HEK293 (cell line): Measurements from ENCODE around the gene SH3RF3.

ENCODE experiments used
- ATF2 ChIP-seq: fragments of 450-650 bp; formaldehyde crosslinking; IDR thresholded peaks from 2 replicates; pipeline ENCODE4 v1.5.1; 2016; ENCODE audit warnings: missing biosample characterization, missing genetic modification characterization, low read depth
- BCL11A ChIP-seq: fragments of 450-650 bp; formaldehyde crosslinking; IDR thresholded peaks from 2 replicates; pipeline ENCODE4 v1.5.1; 2016; ENCODE audit warnings: low read depth, missing biosample characterization, missing genetic modification characterization
- EGR2 ChIP-seq: fragments of 450-650 bp; formaldehyde crosslinking; IDR thresholded peaks from 2 replicates; pipeline ENCODE4 v1.5.1; 2016; ENCODE audit warnings: low read depth, missing biosample characterization, missing genetic modification characterization
- KLF8 ChIP-seq: fragments of 450-650 bp; formaldehyde crosslinking; IDR thresholded peaks from 2 replicates; pipeline ENCODE4 v1.5.1; 2016; ENCODE audit warnings: missing biosample characterization, missing genetic modification characterization
- PRDM4 ChIP-seq: fragments of 450-650 bp; formaldehyde crosslinking; IDR thresholded peaks from 2 replicates; pipeline ENCODE4 v1.5.1; 2017; ENCODE audit warnings: missing biosample characterization, missing genetic modification characterization
- RBAK ChIP-seq: fragments of 450-650 bp; formaldehyde crosslinking; IDR thresholded peaks from 2 replicates; pipeline ENCODE4 v1.5.1; 2016; ENCODE audit warnings: missing biosample characterization, missing genetic modification characterization
- REST ChIP-seq: fragments of 450-650 bp; formaldehyde crosslinking; IDR thresholded peaks from 2 replicates; pipeline ENCODE4 v1.5.1; 2016; ENCODE audit warnings: missing biosample characterization, missing genetic modification characterization
- WT1 ChIP-seq: fragments of 450-650 bp; formaldehyde crosslinking; IDR thresholded peaks from 2 replicates; pipeline ENCODE4 v1.5.1; 2016; ENCODE audit warnings: missing biosample characterization, missing genetic modification characterization
- YY2 ChIP-seq: fragments of 450-650 bp; formaldehyde crosslinking; IDR thresholded peaks from 2 replicates; pipeline ENCODE4 v1.5.1; 2016; ENCODE audit warnings: missing biosample characterization, missing genetic modification characterization
- ZBTB1 ChIP-seq: fragments of 450-650 bp; formaldehyde crosslinking; IDR thresholded peaks from 2 replicates; pipeline ENCODE4 v1.5.1; 2016; ENCODE audit warnings: missing biosample characterization, missing genetic modification characterization
- ZBTB17 ChIP-seq: fragments of 450-650 bp; formaldehyde crosslinking; IDR thresholded peaks from 2 replicates; pipeline ENCODE4 v1.5.1; 2016; ENCODE audit warnings: missing biosample characterization, missing genetic modification characterization
- ZBTB7A ChIP-seq: fragments of 450-650 bp; formaldehyde crosslinking; IDR thresholded peaks from 2 replicates; pipeline ENCODE4 v1.5.1; 2016; ENCODE audit warnings: low read depth, missing biosample characterization, missing genetic modification characterization
- ZFP3 ChIP-seq: fragments of 450-650 bp; formaldehyde crosslinking; IDR thresholded peaks from 2 replicates; pipeline ENCODE4 v1.5.1; 2016; ENCODE audit warnings: low read depth, missing biosample characterization, missing genetic modification characterization
- ZIC2 ChIP-seq: fragments of 450-650 bp; formaldehyde crosslinking; IDR thresholded peaks from 2 replicates; pipeline ENCODE4 v1.5.1; 2016; ENCODE audit warnings: missing biosample characterization, missing genetic modification characterization
- ZNF140 ChIP-seq: fragments of 450-650 bp; formaldehyde crosslinking; IDR thresholded peaks from 2 replicates; pipeline ENCODE4 v1.5.1; 2016; ENCODE audit warnings: missing biosample characterization, missing genetic modification characterization
- ZNF148 ChIP-seq: fragments of 450-650 bp; formaldehyde crosslinking; IDR thresholded peaks from 2 replicates; pipeline ENCODE4 v1.5.0; 2017; ENCODE audit warnings: missing biosample characterization, missing genetic modification characterization, borderline replicate concordance
- ZNF19 ChIP-seq: fragments of 450-650 bp; formaldehyde crosslinking; IDR thresholded peaks from 2 replicates; pipeline ENCODE4; 2016; ENCODE audit warnings: missing biosample characterization, missing genetic modification characterization, low read depth
- ZNF202 ChIP-seq: fragments of 450-650 bp; formaldehyde crosslinking; IDR thresholded peaks from 2 replicates; pipeline ENCODE4 v1.5.1; 2016; ENCODE audit warnings: missing biosample characterization, missing genetic modification characterization, borderline replicate concordance
- ZNF221 ChIP-seq: fragments of 450-650 bp; formaldehyde crosslinking; IDR thresholded peaks from 2 replicates; pipeline ENCODE4 v1.5.1; 2017; ENCODE audit warnings: missing biosample characterization, missing genetic modification characterization, borderline replicate concordance
- ZNF223 ChIP-seq: fragments of 450-650 bp; formaldehyde crosslinking; IDR thresholded peaks from 2 replicates; pipeline ENCODE4 v1.5.1; 2016; ENCODE audit warnings: missing biosample characterization, missing genetic modification characterization
- ZNF274 ChIP-seq, 2 experiments: fragments of 200-500 bp in 1 of 2; fragments of 450-650 bp in 1 of 2; sonication (Bioruptor generic) in 1 of 2; formaldehyde crosslinking in 1 of 2; IDR thresholded peaks; 2 replicates each; pipeline versions ENCODE4 v1.5.1 to v1.6.1; 2014 to 2016; ENCODE audit warnings: borderline replicate concordance in 1 of 2, inconsistent platforms in 1 of 2, low read length in 1 of 2, missing biosample characterization in 1 of 2, missing genetic modification characterization in 1 of 2
- ZNF404 ChIP-seq: fragments of 450-650 bp; formaldehyde crosslinking; IDR thresholded peaks from 2 replicates; pipeline ENCODE4 v1.5.1; 2017; ENCODE audit warnings: missing biosample characterization, missing genetic modification characterization
- ZNF423 ChIP-seq: fragments of 450-650 bp; formaldehyde crosslinking; IDR thresholded peaks from 2 replicates; pipeline ENCODE4 v1.5.1; 2016; ENCODE audit warnings: missing biosample characterization, missing genetic modification characterization
- ZNF510 ChIP-seq: fragments of 450-650 bp; formaldehyde crosslinking; IDR thresholded peaks from 2 replicates; pipeline ENCODE4 v1.5.1; 2018; ENCODE audit warnings: mild to moderate bottlenecking, missing genetic modification characterization, missing biosample characterization; ENCODE audit not compliant: insufficient replicate concordance
- ZNF544 ChIP-seq: fragments of 450-650 bp; formaldehyde crosslinking; IDR thresholded peaks from 2 replicates; pipeline ENCODE4 v1.5.0; 2017; ENCODE audit warnings: missing biosample characterization, missing genetic modification characterization
- ZNF623 ChIP-seq: fragments of 450-650 bp; formaldehyde crosslinking; IDR thresholded peaks from 2 replicates; pipeline ENCODE4 v1.5.1; 2016; ENCODE audit warnings: missing biosample characterization, missing genetic modification characterization
- ZNF670 ChIP-seq: fragments of 450-650 bp; formaldehyde crosslinking; IDR thresholded peaks from 2 replicates; pipeline ENCODE4 v1.5.1; 2016; ENCODE audit warnings: missing biosample characterization, missing genetic modification characterization, low read depth
- ZNF704 ChIP-seq: fragments of 450-650 bp; formaldehyde crosslinking; IDR thresholded peaks from 2 replicates; pipeline ENCODE4 v1.5.1; 2016; ENCODE audit warnings: missing biosample characterization, missing genetic modification characterization
- ZNF76 ChIP-seq: fragments of 450-650 bp; formaldehyde crosslinking; IDR thresholded peaks from 2 replicates; pipeline ENCODE4; 2016; ENCODE audit warnings: low read depth, missing biosample characterization, missing genetic modification characterization, borderline replicate concordance

SH3RF3 gene

GRCh38 chr2:109123586-109124201, 5.3 kb upstream of the SH3RF3 start (continued):
- TF ChIP-seq ZNF148 (tag by site-specific recombination) (no peak), ZNF140 (peak; percentile 73), ZNF510 (peak; percentile 56), ZNF221 (tag by site-specific recombination) (no peak), ZBTB7A (tag by site-specific recombination) (no peak), EGR2 (no peak), ZNF223 (tag by site-specific recombination) (no peak), BCL11A (tag by site-specific recombination) (no peak), ZNF670 (tag by site-specific recombination) (no peak), PRDM4 (tag by site-specific recombination) (no peak), ZNF274 (IDR thresholded peaks at IDR 0.05; ENCODE audit: low read length) (no peak), ZNF274 (tag by site-specific recombination; IDR thresholded peaks at IDR 0.05; ENCODE audit: borderline replicate concordance) (no peak), RBAK (0 out of 2 replicates have a peak, but pooled peaks have one; percentile 22), ZNF76 (no peak), ATF2 (tag by site-specific recombination) (no peak), ZNF544 (tag by site-specific recombination) (no peak), KLF8 (tag by site-specific recombination) (no peak), ZNF202 (tag by site-specific recombination) (no peak), ZBTB17 (tag by site-specific recombination) (no peak), ZNF404 (no peak), ZNF19 (tag by site-specific recombination) (0 out of 2 replicates have a peak, but pooled peaks have one; percentile 37), WT1 (tag by site-specific recombination) (no peak), REST (peak; percentile 61), ZBTB1 (tag by site-specific recombination) (no peak), ZNF704 (tag by site-specific recombination) (no peak), ZIC2 (tag by site-specific recombination) (no peak), YY2 (no peak), ZFP3 (tag by site-specific recombination) (no peak), ZNF423 (tag by site-specific recombination) (no peak), ZNF623 (tag by site-specific recombination) (peak; percentile 66)
